CMK (cell line): ENCODE results near the gene ATP2C1.
"Not testable (repeated sequence)": the region's sequence is repeated elsewhere in the genome, so short reads cannot be mapped to it uniquely, and the experiment has no call there.

Source experiments
- DNase-seq: peaks from one replicate; pipeline ENCODE4 v3.0.0-alpha.2; 2010; ENCODE audit warnings: low read depth

ATP2C1 gene

DNA sequence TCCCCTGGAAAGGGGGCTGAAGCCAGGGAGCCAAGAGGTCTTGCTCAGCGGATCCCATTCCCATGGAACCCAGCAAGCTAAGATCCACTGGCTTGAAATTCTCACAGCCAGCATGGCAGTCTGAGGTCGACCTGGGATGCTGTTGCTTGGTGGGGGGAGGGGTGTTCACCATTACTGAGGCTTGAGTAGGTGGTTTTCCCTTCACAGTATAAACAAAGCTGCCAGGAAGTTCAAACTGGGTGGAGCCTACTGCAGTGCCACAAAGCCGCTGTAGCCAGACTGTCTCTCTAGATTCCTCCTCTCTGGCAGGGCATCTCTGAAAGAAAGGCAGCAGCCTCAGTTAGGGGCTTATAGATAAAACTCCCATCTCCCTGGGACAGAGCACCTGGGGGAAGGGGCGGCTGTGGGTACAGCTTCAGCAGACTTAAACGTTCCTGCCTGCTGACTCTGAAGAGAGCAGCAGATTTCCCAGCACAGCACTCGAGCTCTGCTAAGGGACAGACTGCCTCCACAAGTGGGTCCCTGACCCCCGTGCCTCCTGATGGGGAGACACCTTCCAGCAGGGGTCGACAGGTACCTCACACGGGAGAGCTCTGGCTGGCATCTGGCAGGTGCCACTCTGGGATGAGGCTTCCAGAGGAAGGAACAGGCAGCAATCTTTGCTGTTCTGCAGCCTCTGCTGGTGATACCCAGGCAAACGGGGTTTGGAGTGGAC is 148.5 kb downstream of the ATP2C1 start:
- not testable (repeated sequence) for DNase-seq

DNA sequence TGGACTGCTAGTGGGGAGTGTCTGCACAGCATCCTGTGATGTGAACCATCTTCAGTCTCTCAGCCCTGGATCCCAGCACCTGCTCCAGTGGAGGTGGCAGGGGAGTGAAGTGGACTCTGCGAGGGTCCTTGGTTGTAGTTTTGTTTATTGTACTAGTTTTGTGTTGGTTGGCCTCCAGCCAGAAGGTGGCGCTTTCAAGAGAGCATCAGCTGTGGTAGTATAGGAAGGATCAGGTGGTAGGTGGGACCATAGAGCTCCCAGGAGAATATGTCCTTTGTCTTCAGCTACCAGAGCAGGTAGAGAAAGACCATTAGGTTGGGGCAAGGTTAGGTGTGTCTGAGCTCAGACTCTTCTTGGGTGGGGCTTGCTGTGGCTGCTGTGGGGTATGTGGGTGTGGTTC is 153.7 kb downstream of the ATP2C1 start:
- no peak for DNase-seq

- DNase-seq, result no peak
Measured at GRCh38 chr3:131048030-131048429, 154.1 kb downstream of the ATP2C1 start.

DNA sequence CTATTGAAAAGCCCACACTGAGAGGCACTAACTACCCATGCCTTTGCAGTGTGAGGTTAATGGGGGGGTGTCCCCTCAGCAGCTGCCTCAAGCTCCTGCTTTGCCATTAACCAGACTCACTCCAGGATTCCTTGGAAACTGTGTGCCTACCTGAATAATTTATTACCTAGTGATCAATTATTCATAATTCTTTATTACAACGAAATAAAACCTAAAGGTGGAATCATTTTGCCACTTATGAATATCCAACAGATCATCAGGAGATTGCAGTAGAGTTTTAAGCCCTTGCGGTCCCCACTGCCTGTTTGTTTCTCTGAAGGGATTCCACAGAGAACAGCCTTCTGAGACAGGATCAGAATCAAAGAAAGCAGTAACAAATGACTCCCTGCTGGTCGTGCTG is 156.1 kb downstream of the ATP2C1 start:
- no peak for DNase-seq

DNA sequence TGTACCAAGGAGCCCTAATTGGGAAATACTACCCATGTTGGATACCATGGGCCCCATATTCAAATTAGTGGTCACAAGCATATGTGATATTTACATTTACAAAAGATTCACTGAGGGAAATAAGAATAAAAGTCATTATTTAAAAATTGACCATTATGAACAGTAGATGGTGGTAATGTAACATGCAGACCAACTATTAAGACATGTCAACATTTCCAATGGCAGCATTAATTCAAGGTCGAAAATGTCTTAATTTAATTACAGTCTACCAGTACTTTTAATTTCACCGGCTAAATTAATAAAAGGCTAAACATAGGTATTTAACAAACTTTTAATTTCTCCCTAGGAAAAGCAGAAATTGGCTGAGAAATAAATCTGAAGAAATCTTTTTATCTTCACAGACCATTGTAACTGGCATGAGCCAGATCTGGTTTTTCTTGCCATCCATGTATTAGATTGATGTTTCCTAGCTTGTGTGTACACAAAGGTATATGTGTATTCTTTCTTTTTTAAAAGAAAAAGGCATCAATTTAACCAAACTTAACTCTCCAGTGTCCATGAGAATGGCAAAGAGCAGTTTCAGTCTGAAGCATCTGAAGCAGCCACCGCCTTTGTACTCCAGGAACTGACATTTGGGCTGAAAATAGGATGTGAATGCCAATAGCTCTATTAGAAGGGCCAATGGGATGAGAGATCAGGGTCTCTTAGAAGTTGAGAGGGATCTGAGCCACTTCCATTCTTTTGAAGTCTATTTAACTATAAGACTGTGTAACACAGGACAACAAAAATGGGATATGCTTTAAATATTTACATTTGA is 159.4 kb downstream of the ATP2C1 start:
- no peak for DNase-seq
